Stimulated activated CD8-positive, alpha-beta memory T cell treated with anti-CD3 and anti-CD28 coated beads, Interleukin-2, amount 100 ng/mL, for 48 hours (primary cell): ENCODE results near the gene CAMK2D.
A peak's percentile ranks its signal among the peaks of the same experiment; 100 is the strongest.

Source experiments
- DNase-seq, 2 donors: peaks; one replicate each; pipeline ENCODE4 v3.0.0-alpha.2; 2020; ENCODE audit warnings: low read depth in 2 of 2

The CAMK2D gene

DNA sequence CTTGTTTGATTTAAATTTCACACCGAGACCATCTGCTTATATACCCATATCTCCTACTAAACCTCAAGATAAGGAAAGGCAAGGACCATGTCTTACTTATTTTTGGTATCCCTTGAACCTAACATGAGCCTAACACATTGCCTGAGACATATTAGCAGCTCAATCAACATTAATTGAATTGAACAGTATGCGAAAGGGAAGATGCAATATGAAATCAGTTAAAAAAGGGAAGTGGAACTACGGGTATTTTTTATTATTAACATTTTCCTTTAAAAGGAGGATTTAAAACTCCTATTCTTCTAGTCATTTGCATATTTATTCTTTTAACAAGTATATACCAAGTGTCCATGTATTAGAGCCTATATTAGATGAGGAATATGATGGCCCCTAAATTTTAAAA is 197.0 kb downstream of the CAMK2D start:
- DNase-seq: no peak

DNA sequence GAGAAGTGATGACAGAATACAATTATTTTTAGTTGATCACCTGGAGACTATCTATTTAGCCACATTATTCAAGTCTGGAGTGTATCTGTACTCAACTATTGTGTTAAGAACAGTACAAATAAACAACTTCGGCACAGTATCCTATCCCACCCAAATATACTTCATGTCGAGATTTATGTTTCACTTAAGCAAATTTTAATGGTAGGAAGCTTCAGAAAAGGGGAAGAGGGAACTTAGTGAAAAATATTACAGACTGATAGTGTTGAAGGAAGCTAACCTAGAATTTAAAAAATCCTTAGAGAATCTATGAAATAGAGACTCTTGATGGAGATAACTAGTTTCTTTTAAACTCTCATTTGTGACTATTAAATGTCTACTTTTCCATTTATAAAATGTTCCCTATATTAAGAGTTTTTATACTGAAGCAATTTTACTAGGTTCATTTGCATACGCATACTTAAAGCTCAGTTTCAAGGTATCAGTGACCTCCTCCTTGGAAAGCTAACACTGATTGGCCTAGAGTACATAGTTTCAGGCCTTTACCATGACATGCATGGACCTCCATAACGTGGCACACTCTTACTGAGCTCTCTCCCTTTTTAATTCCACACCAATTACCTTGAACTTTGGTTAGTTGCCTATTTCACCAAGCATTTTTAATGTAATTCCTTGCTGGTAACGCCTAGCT is 197.7 kb downstream of the CAMK2D start:
- no peak for DNase-seq

DNA sequence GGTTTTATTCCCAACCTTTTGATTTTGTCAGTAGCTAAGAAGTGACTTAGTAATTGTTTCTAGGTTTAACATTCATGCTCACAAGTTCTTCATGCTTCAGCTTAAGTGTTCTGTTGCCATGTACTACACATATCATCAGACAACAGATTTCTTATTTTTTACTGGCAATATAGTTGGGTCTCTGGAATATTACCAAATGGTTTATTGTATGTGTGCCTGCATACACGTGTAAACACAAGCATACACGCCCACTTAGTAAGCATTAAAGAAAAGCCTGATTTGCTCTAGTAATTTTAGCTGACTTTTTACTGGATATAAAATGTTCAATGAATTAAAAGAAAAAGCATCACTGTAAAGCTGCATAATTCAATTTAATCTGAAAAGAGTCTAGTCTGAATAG is 199.8 kb downstream of the CAMK2D start:
- no peak for DNase-seq

GRCh38 chr4:113561092-113561491 is 200.4 kb downstream of the CAMK2D start:
- DNase-seq: no peak

- DNase-seq: no peak
Measured at GRCh38 chr4:113560579-113560978, 201.0 kb downstream of the CAMK2D start.

GRCh38 chr4:113559947-113560346 is 201.6 kb downstream of the CAMK2D start:
- DNase-seq: no peak

- no peak for DNase-seq
Measured at GRCh38 chr4:113556382-113557134, 205.0 kb downstream of the CAMK2D start.

- no peak for DNase-seq
Measured at GRCh38 chr4:113555868-113556267, 205.7 kb downstream of the CAMK2D start.

GRCh38 chr4:113553082-113553481 is 208.5 kb downstream of the CAMK2D start:
- no peak for DNase-seq

DNA sequence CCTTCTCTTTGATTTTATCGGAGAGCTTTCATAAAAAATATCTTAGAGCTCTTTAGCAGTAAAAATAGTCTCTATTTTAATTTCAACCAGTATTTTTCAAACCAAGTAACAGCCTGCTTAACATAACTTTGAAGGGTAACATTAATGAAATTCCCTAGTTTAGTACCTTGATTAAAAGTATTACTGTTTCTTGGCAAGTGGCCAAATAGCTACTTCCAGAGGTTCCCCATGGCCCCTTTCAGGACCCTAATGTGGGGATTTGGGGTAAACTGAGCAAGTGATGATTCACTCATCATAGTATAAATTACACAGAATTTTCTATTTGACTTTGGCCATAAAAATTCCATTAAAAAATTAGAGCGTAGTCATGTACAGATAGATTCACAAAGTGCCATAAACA is 211.0 kb downstream of the CAMK2D start:
- no peak for DNase-seq

DNA sequence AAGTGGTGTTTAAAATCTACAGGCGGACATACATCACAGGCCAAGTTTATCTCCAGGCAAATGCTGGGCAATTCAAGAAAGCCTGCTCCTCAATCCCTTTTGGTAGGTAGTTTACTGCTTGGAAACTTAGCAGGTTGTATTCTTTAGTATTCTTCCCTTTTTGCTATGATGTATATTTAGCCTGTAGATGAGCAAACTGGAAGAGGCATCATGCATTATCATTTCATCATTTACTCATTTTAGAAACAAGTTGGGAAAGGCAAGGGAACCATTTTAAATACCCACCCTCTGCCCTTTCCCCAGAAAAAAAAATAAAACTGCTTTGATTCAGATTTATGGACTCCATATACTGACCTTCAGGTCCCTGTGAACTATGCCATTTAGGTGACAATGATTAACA is 213.2 kb downstream of the CAMK2D start:
- no peak for DNase-seq

- DNase-seq: peak; percentile 72 to 76
Measured at GRCh38 chr4:113547487-113548042, 214.0 kb downstream of the CAMK2D start.

GRCh38 chr4:113541933-113542332 is 219.6 kb downstream of the CAMK2D start:
- no peak for DNase-seq

DNA sequence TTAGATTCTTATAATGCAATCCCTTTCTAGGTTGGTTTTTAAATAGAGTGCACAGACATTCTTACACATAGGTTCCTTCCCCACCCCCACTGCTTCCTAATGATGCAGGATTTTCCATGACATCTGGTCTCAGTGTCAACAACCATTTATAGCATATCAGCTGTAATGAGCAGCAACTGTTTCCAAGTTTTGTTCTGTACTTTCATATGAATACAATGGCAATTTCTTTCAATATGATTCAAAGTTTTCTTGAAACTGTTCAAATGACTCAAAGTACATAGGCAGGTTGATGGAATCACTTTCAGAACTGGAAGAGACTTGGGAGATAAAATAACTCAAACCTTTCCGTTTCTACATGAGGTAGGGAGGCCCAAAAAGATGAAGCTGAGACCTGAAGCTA is 220.7 kb downstream of the CAMK2D start:
- peak in 1 of 2 donors; percentile 8 for DNase-seq

DNA sequence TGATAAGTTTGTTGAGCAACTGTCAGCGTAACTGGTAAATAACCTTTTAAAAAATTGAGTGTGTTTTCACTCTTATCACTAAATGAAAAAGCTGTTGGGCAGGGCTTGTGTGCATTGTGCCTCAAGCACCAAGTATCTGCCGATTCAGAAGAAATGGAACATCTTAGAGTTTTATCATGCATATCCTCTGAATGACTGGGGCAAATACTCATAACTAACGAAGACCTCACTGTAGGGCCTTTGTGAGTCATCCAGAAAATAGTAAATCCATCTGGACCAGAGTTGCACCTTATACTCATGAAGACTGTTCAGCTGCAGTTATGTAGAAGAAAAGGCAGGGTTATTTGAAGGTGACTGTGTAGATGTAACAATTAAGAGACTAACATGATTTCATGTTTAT is 222.1 kb downstream of the CAMK2D start:
- DNase-seq: no peak

DNA sequence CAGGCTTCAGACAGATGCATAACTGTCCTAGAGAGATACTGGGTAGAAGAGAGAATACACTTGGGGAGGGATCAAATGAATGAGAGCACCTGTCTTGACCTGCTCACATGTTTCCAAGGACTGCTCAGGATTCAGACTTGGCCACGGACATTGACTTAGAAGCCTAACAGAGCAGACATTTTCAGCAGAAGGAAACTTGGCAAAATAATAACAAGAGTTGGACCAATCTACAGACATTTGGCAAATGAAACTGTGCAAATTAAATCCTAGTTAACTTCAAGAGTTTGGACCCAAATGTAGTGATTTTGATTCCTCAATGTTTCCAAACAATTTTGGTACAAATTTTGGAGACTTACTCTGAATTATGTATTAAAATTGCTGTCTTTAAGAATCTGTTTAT is 223.9 kb downstream of the CAMK2D start:
- no peak for DNase-seq

- DNase-seq: no peak
Measured at GRCh38 chr4:113537203-113537602, 224.3 kb downstream of the CAMK2D start.

DNA sequence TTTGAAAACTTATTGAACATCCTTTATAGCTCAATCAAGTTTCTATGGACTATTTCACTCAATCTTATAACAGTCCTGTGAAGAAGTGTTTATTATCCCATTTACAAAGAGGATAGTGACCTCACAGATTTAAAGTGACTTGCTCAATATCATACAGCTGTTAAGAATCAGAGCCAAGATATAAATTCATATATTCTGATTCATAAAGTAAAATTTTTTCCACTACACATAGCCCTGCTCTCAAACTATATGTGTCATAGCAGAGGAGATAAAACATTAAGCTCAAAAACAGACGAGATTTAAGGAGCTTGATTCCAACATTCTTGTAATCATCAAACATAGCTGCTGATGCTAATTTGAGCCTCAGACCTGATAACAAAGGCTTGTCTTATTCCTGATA is 226.8 kb downstream of the CAMK2D start:
- no peak for DNase-seq

- DNase-seq: no peak
Measured at GRCh38 chr4:113531572-113531971, 230.0 kb downstream of the CAMK2D start.

DNA sequence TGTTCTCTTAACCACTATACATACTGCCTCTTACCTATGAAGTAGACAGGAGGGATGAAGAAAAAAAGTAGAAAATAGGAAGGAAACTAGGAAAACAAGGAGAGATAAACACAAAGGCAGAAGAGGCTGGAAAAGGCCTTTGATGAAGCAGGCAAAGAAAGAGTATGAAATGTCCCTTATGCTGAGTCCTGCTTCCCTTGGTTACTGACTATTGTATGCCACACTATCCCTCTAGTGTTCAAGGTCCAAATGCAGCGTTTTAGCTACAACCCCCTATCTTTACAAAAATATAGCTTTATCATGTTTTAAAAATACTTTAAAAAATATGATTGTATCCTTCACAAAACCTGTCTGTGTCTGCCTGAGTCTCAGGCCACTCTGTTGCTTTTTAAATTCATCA is 233.1 kb downstream of the CAMK2D start:
- DNase-seq: no peak

GRCh38 chr4:113525521-113525920 is 236.0 kb downstream of the CAMK2D start:
- DNase-seq: no peak

DNA sequence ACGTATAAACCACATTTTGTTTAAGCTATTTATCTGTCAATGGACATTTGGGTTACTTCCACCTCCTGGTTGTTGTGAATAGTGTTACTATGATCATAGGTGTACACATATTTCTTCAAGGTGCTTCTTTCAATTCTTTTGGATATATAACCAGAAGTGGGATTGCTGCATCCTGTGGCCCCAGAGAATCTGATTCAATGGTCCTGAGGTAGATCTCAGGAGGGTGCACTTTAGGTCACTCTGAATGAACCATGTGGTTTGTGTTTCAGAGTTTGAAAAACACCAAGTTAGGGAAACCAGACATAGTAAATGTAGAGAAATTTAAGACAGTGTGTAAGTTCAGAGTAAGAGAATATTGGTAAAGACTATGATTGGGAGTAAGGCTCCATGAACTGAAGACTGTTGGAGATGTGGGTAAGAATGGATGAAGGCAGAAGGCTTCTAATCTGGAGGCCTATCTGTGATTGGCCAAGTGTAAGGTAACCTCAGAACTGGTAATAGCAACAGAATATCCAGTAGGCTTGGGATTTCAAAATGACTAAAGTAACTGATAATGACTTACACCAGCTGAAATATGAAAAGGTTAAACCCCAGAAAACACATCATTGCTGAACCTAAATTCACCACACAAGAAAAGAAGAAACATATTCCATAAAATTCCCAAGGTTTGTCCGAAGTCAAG is 236.9 kb downstream of the CAMK2D start:
- no peak for DNase-seq

- DNase-seq: no peak
Measured at GRCh38 chr4:113524096-113524495, 237.4 kb downstream of the CAMK2D start.
